ENCODE measurements around the gene POU4F3.

GRCh38 chr5:146291421-146292074 lies 47.1 kb upstream of the POU4F3 start:
- TF ChIP-seq POLR2AphosphoS5 (IDR thresholded peaks at IDR 0.05; ENCODE audit: low read depth) (no peak), CTCF (IDR thresholded peaks at IDR 0.05; ENCODE audit: insufficient read depth, low read length) (peak; percentile 23), SPI1 (IDR thresholded peaks at IDR 0.05; ENCODE audit: borderline replicate concordance, low read depth) (no peak), GABPA (IDR thresholded peaks at IDR 0.05; ENCODE audit: low read depth) (no peak)

Data from HL-60 (cell line).